Neural cell (in vitro differentiated cells): Measurements from ENCODE around the gene SKOR2. TPM values are rescaled to one million over a fixed set of nuclear protein-coding genes. Genes with fewer than 3 reads are reported as not detected.

Source experiments
- H2AFZ ChIP-seq: fragments of 200-600, 300-800 bp; sonication (generic), shearing (Covaris generic); 2 replicates; pipeline ENCODE4 v1.6.0; 2014; ENCODE audit warnings: low read depth, mild to moderate bottlenecking, antibody characterized with exemption, low read length, moderate library complexity
- H3F3A ChIP-seq: fragments of 200-600 bp; shearing (Covaris generic); 2 replicates; pipeline ENCODE4 v1.6.1; 2016; ENCODE audit warnings: mild to moderate bottlenecking, moderate library complexity, mixed read lengths, antibody characterized with exemption, low read length; ENCODE audit not compliant: insufficient read depth, poor library complexity, severe bottlenecking
- H3K27ac ChIP-seq: fragments of 200-600, 300-800 bp; sonication (generic), shearing (Covaris generic); 2 replicates; pipeline ENCODE4 v1.5.1; 2014; ENCODE audit warnings: mild to moderate bottlenecking, low read length, moderate library complexity
- H3K27me3 ChIP-seq: fragments of 300-800, 200-600 bp; sonication (generic), shearing (Covaris generic); 2 replicates; pipeline ENCODE4 v1.6.0; 2014; ENCODE audit warnings: mild to moderate bottlenecking, low read depth, low read length, moderate library complexity; ENCODE audit not compliant: insufficient read depth
- H3K36me3 ChIP-seq: fragments of 300-800, 200-600 bp; sonication (generic), shearing (Covaris generic); 2 replicates; pipeline ENCODE4 v1.5.1; 2014; ENCODE audit warnings: mild to moderate bottlenecking, antibody characterized with exemption, low read length, moderate library complexity; ENCODE audit not compliant: insufficient read depth
- H3K4me2 ChIP-seq: fragments of 300-800, 200-600 bp; sonication (generic), shearing (Covaris generic); 2 replicates; pipeline ENCODE4 v1.6.0; 2014; ENCODE audit warnings: mild to moderate bottlenecking, low read length
- H3K4me3 ChIP-seq: fragments of 300-800, 200-600 bp; sonication (generic), shearing (Covaris generic); 2 replicates; pipeline ENCODE4 v1.5.1; 2014; ENCODE audit warnings: mild to moderate bottlenecking, low read length, moderate library complexity
- H3K79me2 ChIP-seq: fragments of 200-600 bp; shearing (Covaris generic); replicated peaks from 2 replicates; pipeline ENCODE4 v1.6.0; 2014; ENCODE audit warnings: mild to moderate bottlenecking, low read length, moderate library complexity; ENCODE audit not compliant: insufficient read depth
- H3K9ac ChIP-seq: fragments of 300-800, 200-600 bp; sonication (generic), shearing (Covaris generic); 2 replicates; pipeline ENCODE4 v1.6.1; 2016; ENCODE audit warnings: mild to moderate bottlenecking, low read length, mixed read lengths
- H3K9me2 ChIP-seq: fragments of 200-600 bp; shearing (Covaris generic); 2 replicates; pipeline ENCODE4 v1.6.1; 2016; ENCODE audit warnings: mild to moderate bottlenecking, low read length, mixed read lengths; ENCODE audit not compliant: insufficient read depth
- H3K9me3 ChIP-seq: fragments of 200-600, 300-800 bp; sonication (generic), shearing (Covaris generic); 2 replicates; pipeline ENCODE4 v1.6.1; 2016; ENCODE audit warnings: mild to moderate bottlenecking, mixed run types, low read length, moderate library complexity, mixed read lengths
- H4K20me1 ChIP-seq: fragments of 200-600 bp; shearing (Covaris generic); 2 replicates; pipeline ENCODE4 v1.6.1; 2016; ENCODE audit warnings: mild to moderate bottlenecking, mixed run types; ENCODE audit not compliant: insufficient read depth
- EP300 ChIP-seq: fragments of 450-650 bp; conservative IDR thresholded peaks from 2 replicates; pipeline ENCODE4 v1.6.1; 2014; ENCODE audit warnings: antibody characterized with exemption, mild to moderate bottlenecking, moderate library complexity; ENCODE audit not compliant: poor library complexity, severe bottlenecking
- EZH2 ChIP-seq: fragments of 200-600, 300-800 bp; shearing (Covaris generic), sonication (generic); IDR thresholded peaks from 2 replicates; pipeline ENCODE4 v1.6.1; 2014; ENCODE audit warnings: antibody characterized with exemption, low read length, borderline replicate concordance, mild to moderate bottlenecking; ENCODE audit not compliant: insufficient read depth, poor library complexity, severe bottlenecking
- MXI1 ChIP-seq: fragments of 450-650 bp; conservative IDR thresholded peaks from 2 replicates; pipeline ENCODE4 v1.6.1; 2014; ENCODE audit warnings: antibody characterized with exemption, mild to moderate bottlenecking; ENCODE audit not compliant: poor library complexity, severe bottlenecking
- POLR2AphosphoS5 ChIP-seq: IDR thresholded peaks from 2 replicates; pipeline ENCODE4 v1.6.1; 2012
- RAD21 ChIP-seq: fragments of 450-650 bp; conservative IDR thresholded peaks from 2 replicates; pipeline ENCODE4 v1.6.1; 2014; ENCODE audit warnings: antibody characterized with exemption, mild to moderate bottlenecking, moderate library complexity
- SMC3 ChIP-seq: fragments of 450-650 bp; conservative IDR thresholded peaks from 2 replicates; pipeline ENCODE4 v1.6.1; 2014; ENCODE audit warnings: antibody characterized with exemption, mild to moderate bottlenecking, moderate library complexity; ENCODE audit not compliant: poor library complexity
- TAF1 ChIP-seq: IDR thresholded peaks from 2 replicates; pipeline ENCODE4 v1.6.1; 2012; ENCODE audit warnings: low read depth
- polyA plus RNA-seq: library from polyadenylated mRNA; depleted of rRNA; stranded (reverse); fragments of >200 nt; gene quantifications from 2 replicates; pipeline ENCODE4 v1.2.3, GENCODE V29; 2014
- TF ChIP-seq, protein P1 (sequence below): IDR thresholded peaks from 2 replicates; pipeline ENCODE4 v1.6.1; 2012; ENCODE audit warnings: borderline replicate concordance
- TF ChIP-seq, protein P2 (sequence below): fragments of 450-650 bp; IDR thresholded peaks from 2 replicates; pipeline ENCODE4 v1.5.1; 2014; ENCODE audit warnings: antibody characterized with exemption, mild to moderate bottlenecking, moderate library complexity; ENCODE audit not compliant: poor library complexity, severe bottlenecking

Gene SKOR2
- polyA plus RNA-seq, 1 donor from 2014 or later = not detected

DNA sequence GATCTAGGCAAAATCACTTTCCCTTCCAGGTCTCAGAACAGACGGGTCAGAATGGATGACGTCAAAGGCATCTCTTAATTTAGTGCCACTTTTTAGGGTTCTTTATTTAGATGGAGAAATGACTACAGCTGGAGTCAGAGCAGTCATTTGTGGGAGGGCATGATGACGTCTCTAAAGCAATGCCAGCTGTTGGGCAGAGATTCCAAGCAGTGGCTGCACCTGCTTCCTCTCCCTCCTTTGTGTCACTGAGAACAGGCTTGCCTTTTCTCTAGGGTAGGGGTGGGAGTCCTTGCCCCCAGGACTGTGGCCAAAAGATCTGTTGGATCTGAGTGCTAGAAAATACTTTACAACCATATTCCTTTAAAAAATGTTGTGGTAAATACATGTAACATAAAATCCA lies 28.7 kb upstream of the SKOR2 start:
- no peak overlapping the region for H3K27ac ChIP-seq
- no peak for TF ChIP-seq SMC3
- TF ChIP-seq EP300 = no peak
- TF ChIP-seq, protein P1, sequence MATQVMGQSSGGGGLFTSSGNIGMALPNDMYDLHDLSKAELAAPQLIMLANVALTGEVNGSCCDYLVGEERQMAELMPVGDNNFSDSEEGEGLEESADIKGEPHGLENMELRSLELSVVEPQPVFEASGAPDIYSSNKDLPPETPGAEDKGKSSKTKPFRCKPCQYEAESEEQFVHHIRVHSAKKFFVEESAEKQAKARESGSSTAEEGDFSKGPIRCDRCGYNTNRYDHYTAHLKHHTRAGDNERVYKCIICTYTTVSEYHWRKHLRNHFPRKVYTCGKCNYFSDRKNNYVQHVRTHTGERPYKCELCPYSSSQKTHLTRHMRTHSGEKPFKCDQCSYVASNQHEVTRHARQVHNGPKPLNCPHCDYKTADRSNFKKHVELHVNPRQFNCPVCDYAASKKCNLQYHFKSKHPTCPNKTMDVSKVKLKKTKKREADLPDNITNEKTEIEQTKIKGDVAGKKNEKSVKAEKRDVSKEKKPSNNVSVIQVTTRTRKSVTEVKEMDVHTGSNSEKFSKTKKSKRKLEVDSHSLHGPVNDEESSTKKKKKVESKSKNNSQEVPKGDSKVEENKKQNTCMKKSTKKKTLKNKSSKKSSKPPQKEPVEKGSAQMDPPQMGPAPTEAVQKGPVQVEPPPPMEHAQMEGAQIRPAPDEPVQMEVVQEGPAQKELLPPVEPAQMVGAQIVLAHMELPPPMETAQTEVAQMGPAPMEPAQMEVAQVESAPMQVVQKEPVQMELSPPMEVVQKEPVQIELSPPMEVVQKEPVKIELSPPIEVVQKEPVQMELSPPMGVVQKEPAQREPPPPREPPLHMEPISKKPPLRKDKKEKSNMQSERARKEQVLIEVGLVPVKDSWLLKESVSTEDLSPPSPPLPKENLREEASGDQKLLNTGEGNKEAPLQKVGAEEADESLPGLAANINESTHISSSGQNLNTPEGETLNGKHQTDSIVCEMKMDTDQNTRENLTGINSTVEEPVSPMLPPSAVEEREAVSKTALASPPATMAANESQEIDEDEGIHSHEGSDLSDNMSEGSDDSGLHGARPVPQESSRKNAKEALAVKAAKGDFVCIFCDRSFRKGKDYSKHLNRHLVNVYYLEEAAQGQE = no peak
- no peak for TF ChIP-seq MXI1
- TF ChIP-seq RAD21 = no peak
- TF ChIP-seq, protein P2, sequence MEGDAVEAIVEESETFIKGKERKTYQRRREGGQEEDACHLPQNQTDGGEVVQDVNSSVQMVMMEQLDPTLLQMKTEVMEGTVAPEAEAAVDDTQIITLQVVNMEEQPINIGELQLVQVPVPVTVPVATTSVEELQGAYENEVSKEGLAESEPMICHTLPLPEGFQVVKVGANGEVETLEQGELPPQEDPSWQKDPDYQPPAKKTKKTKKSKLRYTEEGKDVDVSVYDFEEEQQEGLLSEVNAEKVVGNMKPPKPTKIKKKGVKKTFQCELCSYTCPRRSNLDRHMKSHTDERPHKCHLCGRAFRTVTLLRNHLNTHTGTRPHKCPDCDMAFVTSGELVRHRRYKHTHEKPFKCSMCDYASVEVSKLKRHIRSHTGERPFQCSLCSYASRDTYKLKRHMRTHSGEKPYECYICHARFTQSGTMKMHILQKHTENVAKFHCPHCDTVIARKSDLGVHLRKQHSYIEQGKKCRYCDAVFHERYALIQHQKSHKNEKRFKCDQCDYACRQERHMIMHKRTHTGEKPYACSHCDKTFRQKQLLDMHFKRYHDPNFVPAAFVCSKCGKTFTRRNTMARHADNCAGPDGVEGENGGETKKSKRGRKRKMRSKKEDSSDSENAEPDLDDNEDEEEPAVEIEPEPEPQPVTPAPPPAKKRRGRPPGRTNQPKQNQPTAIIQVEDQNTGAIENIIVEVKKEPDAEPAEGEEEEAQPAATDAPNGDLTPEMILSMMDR = no peak
- TF ChIP-seq POLR2AphosphoS5 = no peak
- no peak for TF ChIP-seq TAF1
- TF ChIP-seq EZH2 = no peak
- H3K9ac ChIP-seq = no peak overlapping the region
- no peak overlapping the region for H3K4me3 ChIP-seq
- no peaks in the 10 kb centered on the region for H3K9me2 ChIP-seq
- no peaks in the 10 kb centered on the region for H3K79me2 ChIP-seq
- H3K4me2 ChIP-seq = no peak overlapping the region
- no peaks in the 10 kb centered on the region for H3K9me3 ChIP-seq
- no peak overlapping the region for H2AFZ ChIP-seq
- H3K36me3 ChIP-seq = no peaks in the 10 kb centered on the region
- no peaks in the 10 kb centered on the region for H3K27me3 ChIP-seq
- no peaks in the 10 kb centered on the region for H4K20me1 ChIP-seq
- H3F3A ChIP-seq = no peaks in the 10 kb centered on the region

DNA sequence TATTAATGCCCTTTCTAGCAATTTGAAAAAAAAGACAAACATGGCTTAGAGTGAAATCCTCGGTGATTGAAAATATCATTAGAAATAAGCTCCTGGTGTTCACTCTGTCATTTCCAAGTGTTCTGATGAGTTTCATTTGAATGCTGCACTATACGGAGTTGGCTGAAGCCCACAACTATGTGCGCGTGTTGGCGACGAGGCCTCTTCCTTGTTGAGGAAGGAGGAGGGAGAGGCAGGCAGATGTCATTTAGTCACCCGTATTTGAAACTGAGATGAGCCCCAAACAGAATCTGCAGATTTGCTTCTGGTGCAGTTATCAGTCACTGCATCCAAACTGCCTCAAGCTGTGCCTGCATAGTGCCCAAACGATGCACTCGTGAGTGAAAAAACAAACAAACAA lies 23.5 kb upstream of the SKOR2 start:
- no peak overlapping the region for H3K9ac ChIP-seq
- no peaks in the 10 kb centered on the region for H3F3A ChIP-seq
- H3K79me2 ChIP-seq = no peaks in the 10 kb centered on the region
- H3K36me3 ChIP-seq = no peaks in the 10 kb centered on the region
- no peaks in the 10 kb centered on the region for H3K9me3 ChIP-seq
- TF ChIP-seq TAF1 (no peak), EP300 (no peak), POLR2AphosphoS5 (no peak), SMC3 (no peak), MXI1 (no peak)
- TF ChIP-seq, protein P2 = no peak
- TF ChIP-seq, protein P1 = no peak
- no peak overlapping the region for H3K27ac ChIP-seq
- H3K4me3 ChIP-seq = no peak overlapping the region
- H3K4me2 ChIP-seq = no peak overlapping the region
- no peaks in the 10 kb centered on the region for H3K9me2 ChIP-seq
- H2AFZ ChIP-seq = no peak overlapping the region
- H3K27me3 ChIP-seq = no peaks in the 10 kb centered on the region
- no peaks in the 10 kb centered on the region for H4K20me1 ChIP-seq
